Measurements from ENCODE around the gene CEP112. TPM values are rescaled to one million over a fixed set of nuclear protein-coding genes. Genes with fewer than 3 reads are reported as not detected.

Gene CEP112
- total and polyA plus RNA-seq, 2 experiments from 2014 or later: 4.0 to 4.3 TPM

- TF ChIP-seq ZNF331 (CRISPR knock-in tag; IDR thresholded peaks at IDR 0.05; ENCODE audit: low read depth) (no peak), STAT1 (IDR thresholded peaks at IDR 0.05; ENCODE audit: unreplicated experiment) (no peak), ETS1 (IDR thresholded peaks at IDR 0.05) (no peak), NANOG (IDR thresholded peaks at IDR 0.05; ENCODE audit: borderline replicate concordance) (no peak), CREB1 (CRISPR knock-in tag; IDR thresholded peaks at IDR 0.05; ENCODE audit: low read depth) (no peak)
- TF ChIP-seq, protein P1, sequence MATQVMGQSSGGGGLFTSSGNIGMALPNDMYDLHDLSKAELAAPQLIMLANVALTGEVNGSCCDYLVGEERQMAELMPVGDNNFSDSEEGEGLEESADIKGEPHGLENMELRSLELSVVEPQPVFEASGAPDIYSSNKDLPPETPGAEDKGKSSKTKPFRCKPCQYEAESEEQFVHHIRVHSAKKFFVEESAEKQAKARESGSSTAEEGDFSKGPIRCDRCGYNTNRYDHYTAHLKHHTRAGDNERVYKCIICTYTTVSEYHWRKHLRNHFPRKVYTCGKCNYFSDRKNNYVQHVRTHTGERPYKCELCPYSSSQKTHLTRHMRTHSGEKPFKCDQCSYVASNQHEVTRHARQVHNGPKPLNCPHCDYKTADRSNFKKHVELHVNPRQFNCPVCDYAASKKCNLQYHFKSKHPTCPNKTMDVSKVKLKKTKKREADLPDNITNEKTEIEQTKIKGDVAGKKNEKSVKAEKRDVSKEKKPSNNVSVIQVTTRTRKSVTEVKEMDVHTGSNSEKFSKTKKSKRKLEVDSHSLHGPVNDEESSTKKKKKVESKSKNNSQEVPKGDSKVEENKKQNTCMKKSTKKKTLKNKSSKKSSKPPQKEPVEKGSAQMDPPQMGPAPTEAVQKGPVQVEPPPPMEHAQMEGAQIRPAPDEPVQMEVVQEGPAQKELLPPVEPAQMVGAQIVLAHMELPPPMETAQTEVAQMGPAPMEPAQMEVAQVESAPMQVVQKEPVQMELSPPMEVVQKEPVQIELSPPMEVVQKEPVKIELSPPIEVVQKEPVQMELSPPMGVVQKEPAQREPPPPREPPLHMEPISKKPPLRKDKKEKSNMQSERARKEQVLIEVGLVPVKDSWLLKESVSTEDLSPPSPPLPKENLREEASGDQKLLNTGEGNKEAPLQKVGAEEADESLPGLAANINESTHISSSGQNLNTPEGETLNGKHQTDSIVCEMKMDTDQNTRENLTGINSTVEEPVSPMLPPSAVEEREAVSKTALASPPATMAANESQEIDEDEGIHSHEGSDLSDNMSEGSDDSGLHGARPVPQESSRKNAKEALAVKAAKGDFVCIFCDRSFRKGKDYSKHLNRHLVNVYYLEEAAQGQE (IDR thresholded peaks at IDR 0.05; ENCODE audit: unreplicated experiment): no peak
Observed at GRCh38 chr17:65592125-65592965, 599.6 kb downstream of the CEP112 start (continued).

DNA sequence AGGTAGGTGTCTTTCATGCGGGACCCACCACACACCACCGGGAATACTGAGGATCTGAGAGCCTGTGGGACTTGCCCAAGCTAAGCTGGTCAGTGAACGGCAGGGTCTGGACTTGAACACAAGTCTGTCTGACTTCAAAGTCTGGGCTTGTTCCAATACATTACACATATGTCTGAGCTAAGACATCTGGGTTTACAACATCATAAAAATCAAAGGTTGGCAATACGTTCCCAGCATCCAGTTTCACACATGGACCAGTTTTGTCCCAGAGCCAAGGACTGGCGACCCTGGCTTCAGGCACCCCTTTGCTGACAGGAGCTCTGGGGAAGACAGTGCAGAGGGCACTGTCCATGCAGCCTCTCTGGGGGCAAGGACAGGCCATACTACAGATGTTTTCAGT, 602.6 kb downstream of the CEP112 start:
- no peaks in the 10 kb centered on the region for H3F3A ChIP-seq (replicated peaks; ENCODE audit: low read depth)
- H2AFZ ChIP-seq: no peak overlapping the region
- peaks cover 11% of the 10 kb centered on the region for H3K27me3 Mint-ChIP-seq (ENCODE audit: insufficient read depth, low read depth, poor library complexity)
- H3K9me2 ChIP-seq (ENCODE audit: insufficient read depth): peaks cover 4% of the 10 kb centered on the region; the same call in 1 of the 2 replicates
- H3K4me3 ChIP-seq: no peak overlapping the region
- H3K79me2 ChIP-seq (replicated peaks; ENCODE audit: insufficient read depth): no peaks in the 10 kb centered on the region
- no peak for ATAC-seq
- no peaks in the 10 kb centered on the region for H3K27me3 ChIP-seq (ENCODE audit: insufficient read depth)
- peaks cover 38% of the 10 kb centered on the region for H3K4me1 Mint-ChIP-seq
- H3K36me3 ChIP-seq (ENCODE audit: insufficient read depth): no peaks in the 10 kb centered on the region; the same call in 1 of the 2 replicates
- H3K4me2 ChIP-seq: no peak overlapping the region
- H3K9me3 Mint-ChIP-seq: no peaks in the 10 kb centered on the region
- no peaks in the 10 kb centered on the region for H3K36me3 Mint-ChIP-seq (ENCODE audit: low read depth)
- H3K4me1 ChIP-seq (ENCODE audit: insufficient read depth): peaks cover 26% of the 10 kb centered on the region
- H4K20me1 ChIP-seq (replicated peaks; ENCODE audit: insufficient read depth): no peaks in the 10 kb centered on the region
- H3K27ac ChIP-seq (ENCODE audit: low read depth): no peak overlapping the region
- no peak for DNase-seq (ENCODE audit: low spot score)
- no peak overlapping the region for H3K4me3 Mint-ChIP-seq
- TF ChIP-seq EZH2phosphoT487 (IDR thresholded peaks at IDR 0.05; ENCODE audit: unreplicated experiment) (no peak), JUNB (IDR thresholded peaks at IDR 0.05; ENCODE audit: unreplicated experiment) (no peak), POLR2AphosphoS5 (IDR thresholded peaks at IDR 0.05; ENCODE audit: low read depth) (no peak), ETS1 (IDR thresholded peaks at IDR 0.05) (no peak), ZNF114 (CRISPR knock-in tag; IDR thresholded peaks at IDR 0.05) (no peak), CREB1 (CRISPR knock-in tag; IDR thresholded peaks at IDR 0.05; ENCODE audit: low read depth) (no peak), NANOG (IDR thresholded peaks at IDR 0.05; ENCODE audit: borderline replicate concordance) (no peak), STAT1 (IDR thresholded peaks at IDR 0.05; ENCODE audit: unreplicated experiment) (no peak), ZNF331 (CRISPR knock-in tag; IDR thresholded peaks at IDR 0.05; ENCODE audit: low read depth) (no peak), CTCF (conservative IDR thresholded peaks at IDR 0.05; ENCODE audit: low read depth in 2 of 2) (no peak), EZH2 (IDR thresholded peaks at IDR 0.05; ENCODE audit: low read depth, unreplicated experiment) (no peak)
- TF ChIP-seq, protein P1 (IDR thresholded peaks at IDR 0.05; ENCODE audit: unreplicated experiment): no peak
- no peak overlapping the region for H3K27ac Mint-ChIP-seq
